MM.1S (cell line): ENCODE measurements around the gene CMTM8.

Experiments used
- DNase-seq: peaks from one replicate; pipeline ENCODE4 v3.0.0-alpha.2; 2015
- H2AFZ ChIP-seq: fragments of 300-600 bp; sonication (generic); 2 replicates; pipeline ENCODE4 v1.6.0; 2016; ENCODE audit warnings: antibody characterized with exemption, low read length
- H3F3A ChIP-seq: fragments of 300-600 bp; sonication (generic); 2 replicates; pipeline ENCODE4 v1.6.1; 2016; ENCODE audit warnings: mild to moderate bottlenecking, antibody characterized with exemption, low read length, moderate library complexity, mixed read lengths; ENCODE audit not compliant: insufficient read depth
- H3K27ac ChIP-seq: fragments of 300-600 bp; sonication (generic); 2 replicates; pipeline ENCODE4 v1.5.1; 2016; ENCODE audit warnings: mild to moderate bottlenecking, low read length
- H3K27me3 ChIP-seq: fragments of 300-600 bp; sonication (generic); replicated peaks from 2 replicates; pipeline ENCODE4 v1.6.0; 2016; ENCODE audit warnings: low read length; ENCODE audit not compliant: insufficient read depth
- H3K36me3 ChIP-seq: fragments of 300-600 bp; sonication (generic); replicated peaks from 2 replicates; pipeline ENCODE4 v1.6.1; 2016; ENCODE audit warnings: mild to moderate bottlenecking, low read length, mixed read lengths; ENCODE audit not compliant: insufficient read depth
- H3K4me1 ChIP-seq: fragments of 300-600 bp; sonication (generic); 2 replicates; pipeline ENCODE4 v1.6.1; 2016; ENCODE audit warnings: low read length, mixed read lengths
- H3K4me2 ChIP-seq: fragments of 300-600 bp; sonication (generic); 2 replicates; pipeline ENCODE4 v1.6.0; 2016; ENCODE audit warnings: low read depth, low read length
- H3K4me3 ChIP-seq: fragments of 300-600 bp; sonication (generic); 2 replicates; pipeline ENCODE4 v1.5.1; 2016; ENCODE audit warnings: low read length, mixed read lengths
- H3K79me2 ChIP-seq: fragments of 300-600 bp; sonication (generic); 2 replicates; pipeline ENCODE4 v1.6.1; 2016; ENCODE audit warnings: mixed run types, low read length, mixed read lengths
- H3K9ac ChIP-seq: fragments of 300-600 bp; sonication (generic); 2 replicates; pipeline ENCODE4 v1.6.1; 2016; ENCODE audit warnings: low read length, mixed read lengths
- H3K9me2 ChIP-seq: fragments of 300-600 bp; sonication (generic); replicated peaks from 2 replicates; pipeline ENCODE4 v1.6.1; 2016; ENCODE audit warnings: mild to moderate bottlenecking, low read length, mixed read lengths; ENCODE audit not compliant: insufficient read depth
- H3K9me3 ChIP-seq: fragments of 300-600 bp; sonication (generic); replicated peaks from 2 replicates; pipeline ENCODE4 v1.6.1; 2016; ENCODE audit warnings: mild to moderate bottlenecking, low read length, mixed read lengths; ENCODE audit not compliant: insufficient read depth
- H4K20me1 ChIP-seq: fragments of 300-600 bp; sonication (generic); 2 replicates; pipeline ENCODE4 v1.6.1; 2016; ENCODE audit warnings: mild to moderate bottlenecking, low read length, moderate library complexity, mixed read lengths; ENCODE audit not compliant: insufficient read depth
- EZH2 ChIP-seq: fragments of 300-600 bp; sonication (generic); optimal IDR thresholded peaks from 2 replicates; pipeline ENCODE3; 2017; ENCODE audit warnings: low read depth, mild to moderate bottlenecking, antibody characterized with exemption, low read length, mixed read lengths
- EZH2phosphoT487 ChIP-seq: fragments of 300-600 bp; sonication (generic); IDR thresholded peaks from 2 replicates; pipeline ENCODE4 v1.6.1; 2018; ENCODE audit warnings: antibody characterized with exemption, low read length
- TF ChIP-seq, protein P1 (sequence below): fragments of 300-600 bp; sonication (generic); IDR thresholded peaks from 2 replicates; pipeline ENCODE4 v1.5.1; 2016; ENCODE audit warnings: antibody characterized with exemption, low read length, mixed read lengths

CMTM8 gene

DNA sequence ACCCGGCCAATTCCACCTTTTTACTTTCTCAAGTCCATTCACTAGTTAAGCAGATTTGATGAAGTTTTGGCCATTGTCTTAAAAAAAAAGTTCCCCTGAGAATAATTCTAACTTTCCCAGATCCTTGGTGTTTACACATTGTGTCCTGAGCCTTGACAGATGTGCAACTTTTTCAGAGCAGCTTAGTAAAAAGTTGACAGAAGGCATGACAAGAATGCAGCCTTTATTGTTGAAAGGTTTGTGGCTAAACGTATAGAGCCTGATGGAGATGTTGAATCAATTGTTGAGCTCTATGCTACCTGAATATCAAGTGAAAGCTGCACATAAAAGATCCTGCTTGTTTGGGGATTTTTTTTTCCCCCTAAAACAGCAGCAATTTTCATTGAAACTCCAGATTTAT lies 77.8 kb downstream of the CMTM8 start:
- H3F3A ChIP-seq = no peaks in the 10 kb centered on the region
- H3K9me2 ChIP-seq = no peaks in the 10 kb centered on the region
- no peak for DNase-seq
- H3K79me2 ChIP-seq = no peaks in the 10 kb centered on the region
- no peaks in the 10 kb centered on the region for H3K36me3 ChIP-seq
- no peak overlapping the region for H3K4me2 ChIP-seq
- H3K4me3 ChIP-seq = no peak overlapping the region
- H2AFZ ChIP-seq = no peak overlapping the region
- no peaks in the 10 kb centered on the region for H3K27me3 ChIP-seq
- H3K9ac ChIP-seq = no peak overlapping the region
- H3K4me1 ChIP-seq = no peaks in the 10 kb centered on the region
- no peaks in the 10 kb centered on the region for H4K20me1 ChIP-seq
- TF ChIP-seq EZH2phosphoT487 = no peak
- TF ChIP-seq, protein P1, sequence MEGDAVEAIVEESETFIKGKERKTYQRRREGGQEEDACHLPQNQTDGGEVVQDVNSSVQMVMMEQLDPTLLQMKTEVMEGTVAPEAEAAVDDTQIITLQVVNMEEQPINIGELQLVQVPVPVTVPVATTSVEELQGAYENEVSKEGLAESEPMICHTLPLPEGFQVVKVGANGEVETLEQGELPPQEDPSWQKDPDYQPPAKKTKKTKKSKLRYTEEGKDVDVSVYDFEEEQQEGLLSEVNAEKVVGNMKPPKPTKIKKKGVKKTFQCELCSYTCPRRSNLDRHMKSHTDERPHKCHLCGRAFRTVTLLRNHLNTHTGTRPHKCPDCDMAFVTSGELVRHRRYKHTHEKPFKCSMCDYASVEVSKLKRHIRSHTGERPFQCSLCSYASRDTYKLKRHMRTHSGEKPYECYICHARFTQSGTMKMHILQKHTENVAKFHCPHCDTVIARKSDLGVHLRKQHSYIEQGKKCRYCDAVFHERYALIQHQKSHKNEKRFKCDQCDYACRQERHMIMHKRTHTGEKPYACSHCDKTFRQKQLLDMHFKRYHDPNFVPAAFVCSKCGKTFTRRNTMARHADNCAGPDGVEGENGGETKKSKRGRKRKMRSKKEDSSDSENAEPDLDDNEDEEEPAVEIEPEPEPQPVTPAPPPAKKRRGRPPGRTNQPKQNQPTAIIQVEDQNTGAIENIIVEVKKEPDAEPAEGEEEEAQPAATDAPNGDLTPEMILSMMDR = no peak
- TF ChIP-seq EZH2 = no peak
- H3K27ac ChIP-seq = no peak overlapping the region
- H3K9me3 ChIP-seq = no peaks in the 10 kb centered on the region

DNA sequence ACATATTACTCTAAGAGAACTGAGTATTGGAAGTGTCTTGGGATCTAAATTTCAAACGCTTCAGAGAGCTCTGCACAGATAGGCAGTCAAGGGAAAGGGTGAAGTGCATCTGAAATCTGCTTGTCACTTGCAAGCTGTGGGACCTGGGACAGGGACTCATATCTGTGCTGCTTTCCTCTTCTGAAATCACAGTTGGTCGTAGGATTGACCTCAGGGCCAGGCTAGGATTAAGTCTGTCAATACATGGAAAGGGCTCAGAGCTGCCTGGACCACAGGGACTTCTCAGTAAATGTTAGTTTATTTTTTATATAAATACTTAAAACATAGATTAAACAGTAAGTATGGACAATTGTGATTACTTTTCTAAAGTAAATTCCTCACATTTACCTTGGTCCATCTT lies 78.5 kb downstream of the CMTM8 start:
- TF ChIP-seq EZH2 (no peak), EZH2phosphoT487 (no peak)
- TF ChIP-seq, protein P1 = no peak
- H3K27ac ChIP-seq = no peak overlapping the region
- no peak overlapping the region for H3K4me3 ChIP-seq

DNA sequence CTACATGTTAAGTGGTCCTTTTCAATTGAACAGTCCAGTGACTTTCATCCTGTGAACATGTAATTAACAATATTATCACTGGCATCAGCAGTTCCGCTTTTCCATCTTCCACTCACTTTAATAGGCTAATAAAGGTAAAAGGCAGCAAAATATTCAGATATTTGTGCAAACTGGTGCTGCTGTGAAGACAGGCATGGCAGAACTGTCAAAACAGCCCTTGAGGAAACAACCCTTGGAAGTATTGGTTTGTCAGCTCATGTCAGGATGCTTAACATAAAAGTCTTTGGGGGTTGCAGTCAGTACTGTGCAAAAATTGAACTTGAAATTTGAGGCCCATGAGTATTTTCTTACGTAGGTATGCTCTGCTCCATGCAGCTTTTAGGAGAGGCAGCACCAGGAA lies 81.1 kb downstream of the CMTM8 start:
- Histone ChIP-seq H3K27me3 (no peaks in the 10 kb centered on the region), H3K4me1 (no peaks in the 10 kb centered on the region), H3K9me2 (no peaks in the 10 kb centered on the region), H3K4me3 (no peak overlapping the region), H3K4me2 (no peak overlapping the region), H3K9ac (no peak overlapping the region), H3K36me3 (no peaks in the 10 kb centered on the region), H3K9me3 (no peaks in the 10 kb centered on the region), H3F3A (no peaks in the 10 kb centered on the region), H3K79me2 (no peaks in the 10 kb centered on the region), H3K27ac (no peak overlapping the region), H4K20me1 (no peaks in the 10 kb centered on the region), H2AFZ (no peak overlapping the region)
- no peak for DNase-seq
- TF ChIP-seq EZH2 (no peak), EZH2phosphoT487 (no peak)
- TF ChIP-seq, protein P1 = no peak

More for the DNA sequence above, 78.5 kb downstream of the CMTM8 start:
- no peaks in the 10 kb centered on the region for H4K20me1 ChIP-seq
- H3K9ac ChIP-seq = no peak overlapping the region
- H3K79me2 ChIP-seq = no peaks in the 10 kb centered on the region
- H2AFZ ChIP-seq = no peak overlapping the region
- no peak overlapping the region for H3K4me2 ChIP-seq
- no peaks in the 10 kb centered on the region for H3K27me3 ChIP-seq
- no peaks in the 10 kb centered on the region for H3K9me2 ChIP-seq
- DNase-seq = no peak
- no peaks in the 10 kb centered on the region for H3K9me3 ChIP-seq
- H3K36me3 ChIP-seq = no peaks in the 10 kb centered on the region
- H3K4me1 ChIP-seq = no peaks in the 10 kb centered on the region
- H3F3A ChIP-seq = no peaks in the 10 kb centered on the region

DNA sequence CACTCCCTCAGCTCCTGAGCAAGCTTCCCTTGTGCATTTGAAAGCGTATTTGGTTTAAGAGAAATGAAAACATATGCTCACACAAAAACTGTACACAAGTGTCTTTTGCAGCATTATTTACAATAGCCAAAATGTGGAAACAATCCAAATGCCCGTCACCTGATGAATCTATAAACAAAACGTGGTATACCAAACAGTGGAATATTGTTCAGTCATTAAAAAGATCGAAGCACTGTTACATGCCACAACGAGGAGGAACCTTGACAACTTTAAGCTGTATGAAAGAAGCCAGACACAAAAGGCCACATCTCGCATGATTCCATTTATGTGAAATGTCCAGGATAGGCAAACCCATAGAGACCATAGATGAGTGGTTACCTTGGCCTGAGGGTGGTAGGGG lies 81.6 kb downstream of the CMTM8 start:
- no peaks in the 10 kb centered on the region for H3K9me3 ChIP-seq
- no peak overlapping the region for H3K4me2 ChIP-seq
- H3K27me3 ChIP-seq = no peaks in the 10 kb centered on the region
- H3K4me1 ChIP-seq = no peaks in the 10 kb centered on the region
- no peak overlapping the region for H2AFZ ChIP-seq
- H3F3A ChIP-seq = no peaks in the 10 kb centered on the region
- H3K9ac ChIP-seq = no peak overlapping the region
- no peak overlapping the region for H3K27ac ChIP-seq
- no peaks in the 10 kb centered on the region for H4K20me1 ChIP-seq
- no peak for DNase-seq
- H3K9me2 ChIP-seq = no peaks in the 10 kb centered on the region
- TF ChIP-seq EZH2phosphoT487 (no peak), EZH2 (no peak)
- TF ChIP-seq, protein P1 = no peak
- no peaks in the 10 kb centered on the region for H3K36me3 ChIP-seq
- H3K79me2 ChIP-seq = no peaks in the 10 kb centered on the region
- no peak overlapping the region for H3K4me3 ChIP-seq
